ENCODE data around the gene OSBPL1A.

OSBPL1A gene

DNA sequence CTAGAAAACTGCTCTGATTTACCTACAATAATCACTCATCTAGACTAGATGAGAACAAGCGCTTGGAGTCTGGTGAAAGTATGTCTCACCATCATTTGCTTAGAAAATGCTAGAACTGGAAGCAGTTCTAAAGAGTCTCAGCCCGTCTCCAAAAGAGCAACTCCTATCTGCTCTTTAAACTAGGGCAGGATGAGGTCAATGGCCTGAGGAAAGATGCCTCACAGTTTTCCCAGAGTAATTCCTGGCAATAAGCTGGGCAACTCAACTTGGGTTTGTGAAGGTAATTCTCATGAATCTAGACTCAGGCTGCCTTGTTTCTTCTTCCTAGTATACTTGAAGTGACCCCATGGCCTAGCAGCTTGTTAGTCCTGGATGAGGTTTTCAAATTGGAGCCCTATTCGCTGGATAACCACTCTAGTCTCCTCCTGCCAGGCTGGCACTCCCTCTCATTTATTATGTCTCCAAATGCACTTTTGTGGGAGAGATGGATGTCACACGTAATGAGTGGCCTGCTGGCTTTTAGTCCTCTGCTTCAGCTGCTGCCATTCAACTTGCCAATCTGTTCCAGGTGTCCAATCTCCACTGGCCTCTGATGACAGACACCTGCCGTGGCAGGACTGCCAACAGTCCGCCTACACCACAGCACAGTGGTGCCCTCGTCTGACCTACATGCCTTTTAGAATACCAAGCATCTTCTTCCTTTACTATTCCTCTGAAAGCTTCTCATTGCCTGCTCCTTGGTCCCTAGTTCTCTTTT, 177.9 kb downstream of the OSBPL1A start:
- no peak for DNase-seq (ENCODE audit: low read depth)
- H3K4me3 ChIP-seq (ENCODE audit: low read length): no peak overlapping the region
- TF ChIP-seq, protein P1, sequence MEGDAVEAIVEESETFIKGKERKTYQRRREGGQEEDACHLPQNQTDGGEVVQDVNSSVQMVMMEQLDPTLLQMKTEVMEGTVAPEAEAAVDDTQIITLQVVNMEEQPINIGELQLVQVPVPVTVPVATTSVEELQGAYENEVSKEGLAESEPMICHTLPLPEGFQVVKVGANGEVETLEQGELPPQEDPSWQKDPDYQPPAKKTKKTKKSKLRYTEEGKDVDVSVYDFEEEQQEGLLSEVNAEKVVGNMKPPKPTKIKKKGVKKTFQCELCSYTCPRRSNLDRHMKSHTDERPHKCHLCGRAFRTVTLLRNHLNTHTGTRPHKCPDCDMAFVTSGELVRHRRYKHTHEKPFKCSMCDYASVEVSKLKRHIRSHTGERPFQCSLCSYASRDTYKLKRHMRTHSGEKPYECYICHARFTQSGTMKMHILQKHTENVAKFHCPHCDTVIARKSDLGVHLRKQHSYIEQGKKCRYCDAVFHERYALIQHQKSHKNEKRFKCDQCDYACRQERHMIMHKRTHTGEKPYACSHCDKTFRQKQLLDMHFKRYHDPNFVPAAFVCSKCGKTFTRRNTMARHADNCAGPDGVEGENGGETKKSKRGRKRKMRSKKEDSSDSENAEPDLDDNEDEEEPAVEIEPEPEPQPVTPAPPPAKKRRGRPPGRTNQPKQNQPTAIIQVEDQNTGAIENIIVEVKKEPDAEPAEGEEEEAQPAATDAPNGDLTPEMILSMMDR (conservative IDR thresholded peaks at IDR 0.05; ENCODE audit: low read depth, low read length): no peak

DNA sequence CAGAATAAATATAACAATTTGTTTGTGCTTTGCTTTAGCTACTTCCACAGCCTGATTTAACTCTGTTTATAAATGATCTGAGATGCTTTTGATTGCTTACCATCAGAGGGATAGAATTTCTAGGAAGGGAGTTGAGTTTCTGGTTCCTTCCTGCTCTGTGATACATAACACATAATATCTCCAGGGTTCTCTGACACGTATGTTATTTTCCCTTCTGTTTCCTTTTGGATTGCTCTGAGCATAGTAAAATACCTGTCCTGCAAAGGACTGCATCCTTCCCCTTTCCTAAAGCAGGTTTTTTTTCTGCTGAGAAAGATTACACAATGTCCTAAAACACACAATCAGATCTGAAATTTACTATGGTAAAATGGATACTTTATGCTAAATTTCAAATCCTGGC, 182.7 kb downstream of the OSBPL1A start:
- no peak overlapping the region for H3K4me3 ChIP-seq (ENCODE audit: low read length)
- no peak for DNase-seq (ENCODE audit: low read depth)
- TF ChIP-seq, protein P1 (conservative IDR thresholded peaks at IDR 0.05; ENCODE audit: low read depth, low read length): no peak

DNA sequence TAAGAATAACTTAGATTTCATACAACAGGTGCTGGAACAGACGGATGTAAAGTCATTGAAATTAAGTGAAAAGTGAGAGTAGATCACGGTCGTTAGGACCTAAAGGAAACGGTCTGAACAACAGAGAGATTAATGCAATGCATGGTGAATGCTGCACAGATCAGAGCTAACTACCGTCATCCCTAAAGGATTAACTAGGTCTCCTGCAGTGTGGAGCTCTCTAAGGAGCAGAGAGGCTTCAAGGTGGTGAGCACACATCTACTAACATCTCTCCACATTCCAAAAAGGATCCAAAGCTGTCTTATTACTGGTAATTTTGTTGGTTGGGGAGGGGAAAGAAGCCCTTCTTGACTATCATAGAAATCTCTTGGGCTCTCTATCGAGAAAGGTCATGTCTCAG, 183.5 kb downstream of the OSBPL1A start:
- TF ChIP-seq, protein P1 (conservative IDR thresholded peaks at IDR 0.05; ENCODE audit: low read depth, low read length): no peak
- DNase-seq (ENCODE audit: low read depth): no peak
- H3K4me3 ChIP-seq (ENCODE audit: low read length): no peak overlapping the region

DNA sequence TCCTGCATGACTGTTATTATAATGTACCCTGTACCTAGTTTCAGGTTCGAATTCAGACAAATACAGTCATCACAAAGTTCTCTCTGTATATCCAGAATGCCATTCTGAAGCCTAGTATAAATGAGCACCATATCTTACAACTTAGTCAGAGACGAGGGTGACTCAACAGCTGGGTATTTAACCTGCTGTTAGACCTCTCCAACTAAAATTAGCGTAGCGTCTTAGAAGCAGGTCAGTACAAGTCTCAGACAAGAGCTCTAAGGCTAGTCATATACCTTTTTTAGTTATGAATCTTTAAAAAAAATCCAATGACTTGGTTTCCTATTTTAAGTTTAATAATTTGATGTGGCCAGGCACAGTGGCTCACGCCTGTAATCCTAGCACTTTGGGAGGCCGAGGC, 184.7 kb downstream of the OSBPL1A start:
- peak; percentile 96 for DNase-seq (ENCODE audit: low read depth)

GRCh38 chr18:24209558-24209957, 188.1 kb downstream of the OSBPL1A start:
- DNase-seq (ENCODE audit: low read depth): no peak
- no peak overlapping the region for H3K4me3 ChIP-seq (ENCODE audit: low read length)
- TF ChIP-seq, protein P1 (conservative IDR thresholded peaks at IDR 0.05; ENCODE audit: low read depth, low read length): no peak

More for the DNA sequence above, 184.7 kb downstream of the OSBPL1A start:
- H3K4me3 ChIP-seq (ENCODE audit: low read length): no peak overlapping the region
- TF ChIP-seq, protein P1 (conservative IDR thresholded peaks at IDR 0.05; ENCODE audit: low read depth, low read length): no peak

GRCh38 chr18:24208270-24209035, 189.2 kb downstream of the OSBPL1A start:
- TF ChIP-seq, protein P1 (conservative IDR thresholded peaks at IDR 0.05; ENCODE audit: low read depth, low read length): no peak
- no peak for DNase-seq (ENCODE audit: low read depth)
- no peak overlapping the region for H3K4me3 ChIP-seq (ENCODE audit: low read length)
